ENCODE data around the gene GLI2.

GLI2 gene

DNA sequence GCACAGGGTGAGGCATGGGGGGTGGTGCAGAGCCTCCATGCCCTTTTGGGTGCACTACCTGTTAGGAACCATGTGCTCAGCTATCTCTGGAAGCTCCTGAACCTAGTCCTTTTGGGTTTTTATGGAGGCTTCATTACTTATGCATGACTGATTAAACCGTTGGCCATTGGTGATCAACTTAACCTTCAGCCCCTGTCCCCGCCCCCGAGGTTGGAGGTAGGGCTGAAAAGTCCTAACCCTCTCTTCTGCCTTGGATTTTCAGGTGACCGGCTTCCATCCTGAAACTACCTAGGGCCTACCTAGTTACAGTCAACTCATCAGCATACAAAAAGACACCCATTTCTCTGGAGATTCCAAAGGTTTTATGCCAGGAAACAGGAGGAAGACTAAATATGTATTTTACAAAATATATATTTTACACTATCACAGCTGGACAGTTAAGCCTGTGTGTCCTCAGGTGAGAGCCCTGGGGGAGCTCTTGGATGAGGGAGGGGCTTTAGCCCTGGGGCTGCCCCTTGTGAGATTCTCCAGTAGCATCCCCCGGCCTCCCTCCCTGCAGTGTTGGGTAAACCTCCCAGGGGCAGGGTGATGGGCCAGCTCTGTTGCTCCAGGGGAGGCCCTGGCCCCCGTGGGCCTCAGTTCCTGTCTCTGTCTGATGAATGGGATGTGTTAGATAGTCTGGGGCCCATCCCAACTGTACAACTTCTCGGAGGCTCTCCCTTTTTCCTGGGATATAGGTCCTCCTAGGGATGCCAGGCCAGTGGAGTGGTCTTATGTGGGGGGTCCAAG is 24.1 kb downstream of the GLI2 start:
- H3K4me2 ChIP-seq (ENCODE audit: low read depth, low read length): no peak overlapping the region
- no peaks in the 10 kb centered on the region for H3K9me3 ChIP-seq (replicated peaks; ENCODE audit: insufficient read depth, low read length)
- no peak overlapping the region for H3K27ac ChIP-seq (ENCODE audit: low read length)

DNA sequence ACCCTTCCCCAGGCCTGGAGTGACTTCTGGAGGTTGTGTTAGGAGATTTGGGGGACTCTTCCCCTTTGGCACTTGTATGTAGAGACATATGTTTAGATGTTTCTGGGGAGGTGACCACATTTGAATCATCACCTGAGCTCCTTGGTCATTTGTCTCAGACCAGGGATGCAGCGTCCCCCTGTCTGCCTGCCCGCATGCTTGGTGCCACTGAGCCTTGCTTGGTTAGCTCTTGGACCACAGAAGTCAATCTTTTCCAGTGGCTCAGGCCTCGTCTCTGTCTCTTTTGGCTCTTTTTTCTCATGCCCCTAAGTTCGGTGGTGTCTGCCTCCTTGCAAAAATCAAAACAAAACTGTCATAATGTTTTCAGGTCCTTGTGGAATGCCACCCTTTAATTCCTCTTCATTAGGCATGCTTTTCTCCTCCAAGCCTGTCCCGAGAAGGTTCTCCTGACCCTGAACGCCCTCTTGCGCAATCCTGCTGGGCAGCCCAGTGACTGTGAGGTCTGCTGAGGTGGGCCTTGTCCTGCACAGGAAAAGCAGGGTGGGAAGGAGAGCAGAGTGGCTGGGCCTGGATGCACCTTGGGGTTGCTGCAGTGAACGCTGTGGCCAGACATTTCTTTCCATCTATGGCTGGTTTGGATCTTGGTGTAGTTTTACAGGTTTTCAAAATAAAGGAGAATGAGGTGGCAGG is 24.9 kb downstream of the GLI2 start:
- H3K9me2 ChIP-seq (replicated peaks; ENCODE audit: insufficient read depth, low read length): no peaks in the 10 kb centered on the region
- H3K4me3 ChIP-seq (ENCODE audit: low read length): no peak overlapping the region
- no peaks in the 10 kb centered on the region for H3K79me2 ChIP-seq (ENCODE audit: low read length)
- H3F3A ChIP-seq (ENCODE audit: insufficient read depth, low read length): no peaks in the 10 kb centered on the region
- no peak for DNase-seq
- H3K36me3 ChIP-seq (replicated peaks; ENCODE audit: insufficient read depth, low read length): no peaks in the 10 kb centered on the region
- no peak overlapping the region for H2AFZ ChIP-seq (ENCODE audit: low read length)
- no peak overlapping the region for H3K27ac ChIP-seq (ENCODE audit: low read length)
- H3K27me3 ChIP-seq (replicated peaks; ENCODE audit: insufficient read depth, low read length): no peaks in the 10 kb centered on the region
- TF ChIP-seq, protein P1, sequence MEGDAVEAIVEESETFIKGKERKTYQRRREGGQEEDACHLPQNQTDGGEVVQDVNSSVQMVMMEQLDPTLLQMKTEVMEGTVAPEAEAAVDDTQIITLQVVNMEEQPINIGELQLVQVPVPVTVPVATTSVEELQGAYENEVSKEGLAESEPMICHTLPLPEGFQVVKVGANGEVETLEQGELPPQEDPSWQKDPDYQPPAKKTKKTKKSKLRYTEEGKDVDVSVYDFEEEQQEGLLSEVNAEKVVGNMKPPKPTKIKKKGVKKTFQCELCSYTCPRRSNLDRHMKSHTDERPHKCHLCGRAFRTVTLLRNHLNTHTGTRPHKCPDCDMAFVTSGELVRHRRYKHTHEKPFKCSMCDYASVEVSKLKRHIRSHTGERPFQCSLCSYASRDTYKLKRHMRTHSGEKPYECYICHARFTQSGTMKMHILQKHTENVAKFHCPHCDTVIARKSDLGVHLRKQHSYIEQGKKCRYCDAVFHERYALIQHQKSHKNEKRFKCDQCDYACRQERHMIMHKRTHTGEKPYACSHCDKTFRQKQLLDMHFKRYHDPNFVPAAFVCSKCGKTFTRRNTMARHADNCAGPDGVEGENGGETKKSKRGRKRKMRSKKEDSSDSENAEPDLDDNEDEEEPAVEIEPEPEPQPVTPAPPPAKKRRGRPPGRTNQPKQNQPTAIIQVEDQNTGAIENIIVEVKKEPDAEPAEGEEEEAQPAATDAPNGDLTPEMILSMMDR (IDR thresholded peaks at IDR 0.05; ENCODE audit: low read length): no peak
- TF ChIP-seq EZH2phosphoT487 (IDR thresholded peaks at IDR 0.05; ENCODE audit: low read length): no peak
- no peak for TF ChIP-seq EZH2 (optimal IDR thresholded peaks at IDR 0.05; ENCODE audit: low read depth, low read length)
- no peaks in the 10 kb centered on the region for H4K20me1 ChIP-seq (ENCODE audit: insufficient read depth, low read length)
- no peaks in the 10 kb centered on the region for H3K4me1 ChIP-seq (ENCODE audit: low read length)
- H3K4me2 ChIP-seq (ENCODE audit: low read depth, low read length): no peak overlapping the region
- no peak overlapping the region for H3K9ac ChIP-seq (ENCODE audit: low read length)
- no peaks in the 10 kb centered on the region for H3K9me3 ChIP-seq (replicated peaks; ENCODE audit: insufficient read depth, low read length)

More for the DNA sequence above, 24.1 kb downstream of the GLI2 start:
- H3K79me2 ChIP-seq (ENCODE audit: low read length): no peaks in the 10 kb centered on the region
- H3F3A ChIP-seq (ENCODE audit: insufficient read depth, low read length): no peaks in the 10 kb centered on the region
- no peaks in the 10 kb centered on the region for H3K9me2 ChIP-seq (replicated peaks; ENCODE audit: insufficient read depth, low read length)
- no peak for TF ChIP-seq EZH2phosphoT487 (IDR thresholded peaks at IDR 0.05; ENCODE audit: low read length)
- TF ChIP-seq EZH2 (optimal IDR thresholded peaks at IDR 0.05; ENCODE audit: low read depth, low read length): no peak
- TF ChIP-seq, protein P1 (IDR thresholded peaks at IDR 0.05; ENCODE audit: low read length): no peak
- no peaks in the 10 kb centered on the region for H4K20me1 ChIP-seq (ENCODE audit: insufficient read depth, low read length)
- H3K9ac ChIP-seq (ENCODE audit: low read length): no peak overlapping the region
- no peaks in the 10 kb centered on the region for H3K27me3 ChIP-seq (replicated peaks; ENCODE audit: insufficient read depth, low read length)
- H2AFZ ChIP-seq (ENCODE audit: low read length): no peak overlapping the region
- H3K36me3 ChIP-seq (replicated peaks; ENCODE audit: insufficient read depth, low read length): no peaks in the 10 kb centered on the region
- H3K4me1 ChIP-seq (ENCODE audit: low read length): no peaks in the 10 kb centered on the region
- no peak overlapping the region for H3K4me3 ChIP-seq (ENCODE audit: low read length)
- no peak for DNase-seq

DNA sequence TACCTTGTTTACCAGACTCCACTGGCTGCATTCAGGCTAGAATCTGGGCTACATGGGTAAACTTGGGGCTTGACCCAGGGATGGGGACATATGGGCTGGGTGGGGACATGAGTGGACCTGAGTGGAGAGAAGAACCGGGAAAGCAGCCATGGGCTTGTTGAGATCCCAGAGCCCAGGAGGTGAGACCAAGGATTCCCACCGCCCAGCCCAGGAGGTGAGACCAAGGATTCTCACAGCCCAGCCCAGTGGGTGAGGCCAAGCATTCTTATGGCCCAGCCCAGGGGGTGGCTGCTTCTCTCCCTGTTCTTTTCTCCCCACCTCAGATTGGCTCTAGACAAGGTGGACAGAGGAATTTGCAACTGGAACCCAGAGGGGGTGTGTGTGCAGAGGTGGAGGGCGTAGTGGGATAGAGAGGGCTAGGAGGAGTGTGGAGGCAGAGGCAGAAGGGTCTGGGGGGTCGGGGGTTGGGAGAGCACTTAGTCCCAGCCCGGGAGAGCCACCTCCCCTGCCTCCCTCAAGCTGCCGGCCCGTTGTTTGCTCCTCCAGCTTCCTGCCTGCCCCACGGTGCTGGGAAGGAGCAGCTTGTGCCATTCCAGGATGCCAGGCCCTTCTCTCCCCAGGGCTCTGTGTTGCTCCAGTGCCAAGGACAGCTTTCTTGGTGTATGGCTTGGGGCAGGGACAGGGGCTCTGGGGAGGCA is 25.6 kb downstream of the GLI2 start:
- H3K27me3 ChIP-seq (replicated peaks; ENCODE audit: insufficient read depth, low read length): peaks cover 5% of the 10 kb centered on the region; the same call in 1 of the 2 replicates
- H3K4me3 ChIP-seq (ENCODE audit: low read length): no peak overlapping the region
- DNase-seq: no peak
- no peaks in the 10 kb centered on the region for H4K20me1 ChIP-seq (ENCODE audit: insufficient read depth, low read length)
- no peak for TF ChIP-seq EZH2 (optimal IDR thresholded peaks at IDR 0.05; ENCODE audit: low read depth, low read length)
- TF ChIP-seq, protein P1 (IDR thresholded peaks at IDR 0.05; ENCODE audit: low read length): no peak
- no peak for TF ChIP-seq EZH2phosphoT487 (IDR thresholded peaks at IDR 0.05; ENCODE audit: low read length)
- no peak overlapping the region for H3K9ac ChIP-seq (ENCODE audit: low read length)
- no peaks in the 10 kb centered on the region for H3K36me3 ChIP-seq (replicated peaks; ENCODE audit: insufficient read depth, low read length)
- no peak overlapping the region for H3K27ac ChIP-seq (ENCODE audit: low read length)
- no peak overlapping the region for H3K4me2 ChIP-seq (ENCODE audit: low read depth, low read length)
- H3K4me1 ChIP-seq (ENCODE audit: low read length): no peaks in the 10 kb centered on the region
- no peaks in the 10 kb centered on the region for H3K9me3 ChIP-seq (replicated peaks; ENCODE audit: insufficient read depth, low read length)
- H3K9me2 ChIP-seq (replicated peaks; ENCODE audit: insufficient read depth, low read length): no peaks in the 10 kb centered on the region
- H2AFZ ChIP-seq (ENCODE audit: low read length): no peak overlapping the region
- H3K79me2 ChIP-seq (ENCODE audit: low read length): no peaks in the 10 kb centered on the region
- no peaks in the 10 kb centered on the region for H3F3A ChIP-seq (ENCODE audit: insufficient read depth, low read length)

All from MM.1S (cell line).